ENCODE results near the gene CNTN4.

Gene CNTN4

DNA sequence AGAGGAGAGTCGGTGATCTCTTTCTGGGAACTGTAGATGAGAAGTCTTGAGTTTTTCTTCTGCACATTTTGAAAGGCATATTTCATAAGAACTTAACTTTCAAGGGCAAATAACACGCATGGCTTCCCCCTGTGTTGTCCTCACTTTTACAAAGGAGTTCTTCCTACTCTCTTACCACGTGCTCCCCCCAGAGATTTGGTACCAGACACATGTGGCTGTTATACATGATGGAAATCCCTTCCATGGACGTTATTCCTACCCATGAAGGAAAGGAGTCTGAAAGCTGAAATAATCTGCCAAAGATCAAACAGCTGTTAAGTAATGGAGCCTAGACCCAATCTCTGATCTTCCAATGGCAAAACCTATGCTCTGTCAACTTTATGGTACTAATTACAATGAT lies 1007.1 kb downstream of the CNTN4 start:
- no peaks in the 10 kb centered on the region for H3K4me1 ChIP-seq (ENCODE audit: insufficient read depth, low read length)
- H3K4me2 ChIP-seq (ENCODE audit: insufficient read depth, low read length) = no peak overlapping the region
- H2AFZ ChIP-seq (ENCODE audit: low read depth, low read length) = no peak overlapping the region
- no peak overlapping the region for H3K4me3 ChIP-seq (ENCODE audit: low read depth in 1 of 2, low read length in 2 of 2)
- H3K9me3 ChIP-seq (ENCODE audit: insufficient read depth, low read length, severe bottlenecking) = no peaks in the 10 kb centered on the region
- no peak overlapping the region for H3K9ac ChIP-seq (ENCODE audit: low read depth, low read length)
- TF ChIP-seq, protein P1, sequence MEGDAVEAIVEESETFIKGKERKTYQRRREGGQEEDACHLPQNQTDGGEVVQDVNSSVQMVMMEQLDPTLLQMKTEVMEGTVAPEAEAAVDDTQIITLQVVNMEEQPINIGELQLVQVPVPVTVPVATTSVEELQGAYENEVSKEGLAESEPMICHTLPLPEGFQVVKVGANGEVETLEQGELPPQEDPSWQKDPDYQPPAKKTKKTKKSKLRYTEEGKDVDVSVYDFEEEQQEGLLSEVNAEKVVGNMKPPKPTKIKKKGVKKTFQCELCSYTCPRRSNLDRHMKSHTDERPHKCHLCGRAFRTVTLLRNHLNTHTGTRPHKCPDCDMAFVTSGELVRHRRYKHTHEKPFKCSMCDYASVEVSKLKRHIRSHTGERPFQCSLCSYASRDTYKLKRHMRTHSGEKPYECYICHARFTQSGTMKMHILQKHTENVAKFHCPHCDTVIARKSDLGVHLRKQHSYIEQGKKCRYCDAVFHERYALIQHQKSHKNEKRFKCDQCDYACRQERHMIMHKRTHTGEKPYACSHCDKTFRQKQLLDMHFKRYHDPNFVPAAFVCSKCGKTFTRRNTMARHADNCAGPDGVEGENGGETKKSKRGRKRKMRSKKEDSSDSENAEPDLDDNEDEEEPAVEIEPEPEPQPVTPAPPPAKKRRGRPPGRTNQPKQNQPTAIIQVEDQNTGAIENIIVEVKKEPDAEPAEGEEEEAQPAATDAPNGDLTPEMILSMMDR (IDR thresholded peaks at IDR 0.05; ENCODE audit: borderline replicate concordance, extremely low read depth, low read length, poor library complexity, severe bottlenecking) = no peak
- no peak for TF ChIP-seq EZH2 (IDR thresholded peaks at IDR 0.05; ENCODE audit: borderline replicate concordance, low read depth, low read length, severe bottlenecking)
- no peaks in the 10 kb centered on the region for H3K36me3 ChIP-seq (ENCODE audit: insufficient read depth, low read length)
- no peak overlapping the region for H3K27ac ChIP-seq (ENCODE audit: low read length)
- no peaks in the 10 kb centered on the region for H3K27me3 ChIP-seq (ENCODE audit: insufficient read depth, low read length, poor library complexity)
- H4K20me1 ChIP-seq (ENCODE audit: insufficient read depth, low read length) = no peaks in the 10 kb centered on the region
- DNase-seq (no peak), ATAC-seq (ENCODE audit: insufficient read depth, low read depth) (no peak)
- H3K79me2 ChIP-seq (ENCODE audit: insufficient read depth, low read length) = no peaks in the 10 kb centered on the region

DNA sequence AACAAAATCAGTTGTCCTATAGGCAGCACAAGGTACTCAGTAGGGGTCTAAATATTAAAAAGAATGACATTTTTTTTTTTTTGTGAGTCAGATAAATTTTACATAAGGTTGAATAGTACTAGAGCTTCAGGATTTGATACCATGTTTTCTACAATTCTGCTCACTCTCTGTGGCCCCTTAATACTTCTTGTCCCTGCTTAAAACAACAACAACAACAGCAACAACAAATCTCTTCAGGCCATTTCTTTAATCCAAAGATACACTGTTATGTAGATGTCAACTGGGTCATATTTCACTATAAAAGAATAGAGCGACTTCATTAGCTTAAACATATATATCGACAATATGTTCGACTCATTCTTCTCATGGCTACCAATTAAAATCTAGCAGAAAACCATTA lies 1008.5 kb downstream of the CNTN4 start:
- Histone ChIP-seq H3K27ac (ENCODE audit: low read length) (no peak overlapping the region), H3K79me2 (ENCODE audit: insufficient read depth, low read length) (no peaks in the 10 kb centered on the region), H3K27me3 (ENCODE audit: insufficient read depth, low read length, poor library complexity) (no peaks in the 10 kb centered on the region), H3K36me3 (ENCODE audit: insufficient read depth, low read length) (no peaks in the 10 kb centered on the region), H4K20me1 (ENCODE audit: insufficient read depth, low read length) (no peaks in the 10 kb centered on the region), H3K9me3 (ENCODE audit: insufficient read depth, low read length, severe bottlenecking) (no peaks in the 10 kb centered on the region), H3K4me2 (ENCODE audit: insufficient read depth, low read length) (no peak overlapping the region), H3K9ac (ENCODE audit: low read depth, low read length) (no peak overlapping the region), H3K4me1 (ENCODE audit: insufficient read depth, low read length) (no peaks in the 10 kb centered on the region), H2AFZ (ENCODE audit: low read depth, low read length) (no peak overlapping the region), H3K4me3 (ENCODE audit: low read depth in 1 of 2, low read length in 2 of 2) (no peak overlapping the region)
- ATAC-seq (ENCODE audit: insufficient read depth, low read depth) (no peak), DNase-seq (no peak)
- TF ChIP-seq EZH2 (IDR thresholded peaks at IDR 0.05; ENCODE audit: borderline replicate concordance, low read depth, low read length, severe bottlenecking) = no peak
- TF ChIP-seq, protein P1 (IDR thresholded peaks at IDR 0.05; ENCODE audit: borderline replicate concordance, extremely low read depth, low read length, poor library complexity, severe bottlenecking) = no peak

Data from DND-41 (cell line).